Measurements from ENCODE around the gene RBM6.

DNA sequence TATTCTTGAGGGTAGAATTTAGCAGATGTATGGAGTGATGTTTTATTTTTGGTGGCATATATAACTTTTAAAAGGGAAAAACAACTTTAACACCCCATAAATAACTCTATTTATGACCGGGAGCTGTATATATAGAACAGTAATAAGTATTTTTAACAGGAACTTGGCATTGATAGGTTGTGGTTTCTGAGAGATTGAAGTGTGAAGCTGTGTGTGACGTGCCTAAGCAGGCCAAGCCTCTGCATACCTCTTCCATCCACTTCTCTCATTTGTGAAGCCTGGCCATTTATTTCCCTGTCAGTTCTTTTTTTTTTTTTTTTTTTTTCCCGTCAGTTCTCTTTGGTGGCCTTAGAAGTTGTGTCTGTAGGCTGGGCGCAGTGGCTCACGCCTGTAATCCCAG is 171.8 kb downstream of the RBM6 start:
- TF ChIP-seq, protein P1, sequence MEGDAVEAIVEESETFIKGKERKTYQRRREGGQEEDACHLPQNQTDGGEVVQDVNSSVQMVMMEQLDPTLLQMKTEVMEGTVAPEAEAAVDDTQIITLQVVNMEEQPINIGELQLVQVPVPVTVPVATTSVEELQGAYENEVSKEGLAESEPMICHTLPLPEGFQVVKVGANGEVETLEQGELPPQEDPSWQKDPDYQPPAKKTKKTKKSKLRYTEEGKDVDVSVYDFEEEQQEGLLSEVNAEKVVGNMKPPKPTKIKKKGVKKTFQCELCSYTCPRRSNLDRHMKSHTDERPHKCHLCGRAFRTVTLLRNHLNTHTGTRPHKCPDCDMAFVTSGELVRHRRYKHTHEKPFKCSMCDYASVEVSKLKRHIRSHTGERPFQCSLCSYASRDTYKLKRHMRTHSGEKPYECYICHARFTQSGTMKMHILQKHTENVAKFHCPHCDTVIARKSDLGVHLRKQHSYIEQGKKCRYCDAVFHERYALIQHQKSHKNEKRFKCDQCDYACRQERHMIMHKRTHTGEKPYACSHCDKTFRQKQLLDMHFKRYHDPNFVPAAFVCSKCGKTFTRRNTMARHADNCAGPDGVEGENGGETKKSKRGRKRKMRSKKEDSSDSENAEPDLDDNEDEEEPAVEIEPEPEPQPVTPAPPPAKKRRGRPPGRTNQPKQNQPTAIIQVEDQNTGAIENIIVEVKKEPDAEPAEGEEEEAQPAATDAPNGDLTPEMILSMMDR (IDR thresholded peaks at IDR 0.05; ENCODE audit: low read length), result no peak
- TF ChIP-seq EZH2 (optimal IDR thresholded peaks at IDR 0.05; ENCODE audit: low read depth, low read length), result no peak
